ENCODE measurements around the gene SLC25A21.
"Not testable (repeated sequence)": the region's sequence is repeated elsewhere in the genome, so short reads cannot be mapped to it uniquely, and the experiment has no call there.

DNA sequence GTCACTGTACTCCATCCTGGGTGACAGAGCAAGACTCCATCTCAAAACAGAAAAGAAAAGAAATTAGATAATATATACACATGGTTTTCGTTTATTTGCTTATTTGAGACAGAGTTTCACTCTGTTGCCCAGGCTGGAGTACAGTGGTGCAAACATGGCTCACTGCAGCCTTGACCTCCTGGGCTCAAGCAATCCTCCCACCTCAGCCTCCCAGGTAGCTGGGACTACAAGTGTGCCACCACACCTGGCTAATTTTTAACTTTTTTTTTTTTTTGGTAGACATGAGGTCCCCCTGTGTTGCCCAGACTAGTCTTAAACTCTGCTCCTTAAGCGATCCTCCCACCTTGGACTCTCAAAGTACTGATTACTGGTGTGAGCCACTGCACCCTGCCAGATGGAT, 37.2 kb upstream of the SLC25A21 start:
- TF ChIP-seq, protein P1, sequence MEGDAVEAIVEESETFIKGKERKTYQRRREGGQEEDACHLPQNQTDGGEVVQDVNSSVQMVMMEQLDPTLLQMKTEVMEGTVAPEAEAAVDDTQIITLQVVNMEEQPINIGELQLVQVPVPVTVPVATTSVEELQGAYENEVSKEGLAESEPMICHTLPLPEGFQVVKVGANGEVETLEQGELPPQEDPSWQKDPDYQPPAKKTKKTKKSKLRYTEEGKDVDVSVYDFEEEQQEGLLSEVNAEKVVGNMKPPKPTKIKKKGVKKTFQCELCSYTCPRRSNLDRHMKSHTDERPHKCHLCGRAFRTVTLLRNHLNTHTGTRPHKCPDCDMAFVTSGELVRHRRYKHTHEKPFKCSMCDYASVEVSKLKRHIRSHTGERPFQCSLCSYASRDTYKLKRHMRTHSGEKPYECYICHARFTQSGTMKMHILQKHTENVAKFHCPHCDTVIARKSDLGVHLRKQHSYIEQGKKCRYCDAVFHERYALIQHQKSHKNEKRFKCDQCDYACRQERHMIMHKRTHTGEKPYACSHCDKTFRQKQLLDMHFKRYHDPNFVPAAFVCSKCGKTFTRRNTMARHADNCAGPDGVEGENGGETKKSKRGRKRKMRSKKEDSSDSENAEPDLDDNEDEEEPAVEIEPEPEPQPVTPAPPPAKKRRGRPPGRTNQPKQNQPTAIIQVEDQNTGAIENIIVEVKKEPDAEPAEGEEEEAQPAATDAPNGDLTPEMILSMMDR (IDR thresholded peaks at IDR 0.05), result not testable (repeated sequence)
- not testable (repeated sequence) for TF ChIP-seq EZH2 (IDR thresholded peaks at IDR 0.05)
